Measurements from ENCODE around the gene JADE2. TPM values are rescaled to one million over a fixed set of nuclear protein-coding genes. Genes with fewer than 3 reads are reported as not detected.

JADE2 gene
- total RNA-seq, 4 donors from 2014 or later = 35.5 to 68.1 (median 59.0) TPM

DNA sequence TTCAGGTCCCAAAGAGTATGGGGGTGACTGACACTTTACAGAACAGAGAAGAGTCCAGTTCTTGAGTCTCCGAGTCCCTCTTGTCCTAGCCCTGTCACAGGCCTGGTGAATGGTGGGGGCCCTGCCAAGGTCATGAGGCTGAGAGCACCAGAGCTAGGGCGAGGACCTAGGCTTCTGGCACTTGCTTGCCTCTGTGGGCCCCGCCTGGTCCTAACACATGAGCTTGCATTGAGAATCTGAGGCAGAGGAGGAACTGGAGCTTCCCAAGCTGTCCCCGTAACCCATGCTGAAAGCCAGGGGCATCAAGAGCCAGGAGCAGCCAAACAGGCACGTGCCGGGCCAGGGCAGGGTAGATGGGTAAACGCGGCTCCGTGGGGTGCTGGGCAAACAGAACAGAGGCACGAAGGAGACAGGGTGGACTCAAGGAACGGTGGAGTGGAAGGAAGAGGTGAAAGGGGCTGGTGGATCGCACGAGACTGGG, 41.3 kb downstream of the JADE2 start:
- no peak for DNase-seq (ENCODE audit: low spot score in 2 of 2)
- intact Hi-C loops (cut with DNase I; ENCODE audit: low total_unique reads) = no loop called here
- TF ChIP-seq POLR2A (IDR thresholded peaks at IDR 0.05) = no peak
- TF ChIP-seq, protein P1, sequence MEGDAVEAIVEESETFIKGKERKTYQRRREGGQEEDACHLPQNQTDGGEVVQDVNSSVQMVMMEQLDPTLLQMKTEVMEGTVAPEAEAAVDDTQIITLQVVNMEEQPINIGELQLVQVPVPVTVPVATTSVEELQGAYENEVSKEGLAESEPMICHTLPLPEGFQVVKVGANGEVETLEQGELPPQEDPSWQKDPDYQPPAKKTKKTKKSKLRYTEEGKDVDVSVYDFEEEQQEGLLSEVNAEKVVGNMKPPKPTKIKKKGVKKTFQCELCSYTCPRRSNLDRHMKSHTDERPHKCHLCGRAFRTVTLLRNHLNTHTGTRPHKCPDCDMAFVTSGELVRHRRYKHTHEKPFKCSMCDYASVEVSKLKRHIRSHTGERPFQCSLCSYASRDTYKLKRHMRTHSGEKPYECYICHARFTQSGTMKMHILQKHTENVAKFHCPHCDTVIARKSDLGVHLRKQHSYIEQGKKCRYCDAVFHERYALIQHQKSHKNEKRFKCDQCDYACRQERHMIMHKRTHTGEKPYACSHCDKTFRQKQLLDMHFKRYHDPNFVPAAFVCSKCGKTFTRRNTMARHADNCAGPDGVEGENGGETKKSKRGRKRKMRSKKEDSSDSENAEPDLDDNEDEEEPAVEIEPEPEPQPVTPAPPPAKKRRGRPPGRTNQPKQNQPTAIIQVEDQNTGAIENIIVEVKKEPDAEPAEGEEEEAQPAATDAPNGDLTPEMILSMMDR (IDR thresholded peaks at IDR 0.05) = no peak
- WGBS, 2 donors = 87 to 92% methylated on average over 12 to 13 of the region's 13 CpGs
- H3K4me3 ChIP-seq (ENCODE audit: low read depth, poor library complexity, severe bottlenecking) = no peak overlapping the region

DNA sequence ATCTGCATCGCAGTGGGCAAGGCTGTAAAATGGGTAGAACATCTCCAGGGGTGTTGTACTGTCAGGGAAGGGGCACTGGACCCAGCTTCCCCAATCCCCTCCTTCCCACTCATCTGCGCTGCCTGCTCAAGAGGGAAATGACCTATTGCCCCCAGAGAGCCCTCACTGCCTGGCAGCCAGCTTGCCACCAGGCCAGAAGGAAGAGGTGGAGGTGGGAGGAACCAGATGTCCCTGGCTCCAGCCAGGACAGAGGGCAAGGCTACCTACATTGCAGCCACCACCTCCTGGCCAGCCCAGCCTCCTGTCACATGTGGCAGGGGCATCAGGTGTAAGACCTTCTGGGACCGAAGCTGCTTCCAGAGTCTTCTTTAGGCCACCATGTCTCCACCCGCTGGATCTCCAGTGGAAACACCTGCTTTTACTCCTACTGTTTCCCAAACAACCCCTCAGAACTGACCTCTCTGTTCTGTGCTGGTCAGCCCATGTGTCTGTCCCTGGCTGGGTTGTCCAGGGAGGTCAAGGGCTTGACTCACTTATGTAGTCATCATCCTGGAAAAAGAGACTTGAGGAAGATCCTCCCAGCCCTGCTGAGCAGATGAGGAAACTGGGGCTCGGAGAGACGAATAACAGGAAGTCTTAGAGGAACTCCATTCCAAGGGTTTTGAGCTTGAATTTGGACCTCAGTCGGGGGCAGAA, 42.3 kb downstream of the JADE2 start:
- WGBS, 2 donors = 60 to 69% methylated on average over 7 of the region's 7 CpGs
- intact Hi-C loops (cut with DNase I; ENCODE audit: low total_unique reads) = no loop called here
- peak in 1 of 2 donors; percentile 56 for DNase-seq (ENCODE audit: low spot score in 2 of 2)
- no peak overlapping the region for H3K4me3 ChIP-seq (ENCODE audit: low read depth, poor library complexity, severe bottlenecking)
- TF ChIP-seq, protein P1 (IDR thresholded peaks at IDR 0.05) = no peak
- no peak for TF ChIP-seq POLR2A (IDR thresholded peaks at IDR 0.05)

DNA sequence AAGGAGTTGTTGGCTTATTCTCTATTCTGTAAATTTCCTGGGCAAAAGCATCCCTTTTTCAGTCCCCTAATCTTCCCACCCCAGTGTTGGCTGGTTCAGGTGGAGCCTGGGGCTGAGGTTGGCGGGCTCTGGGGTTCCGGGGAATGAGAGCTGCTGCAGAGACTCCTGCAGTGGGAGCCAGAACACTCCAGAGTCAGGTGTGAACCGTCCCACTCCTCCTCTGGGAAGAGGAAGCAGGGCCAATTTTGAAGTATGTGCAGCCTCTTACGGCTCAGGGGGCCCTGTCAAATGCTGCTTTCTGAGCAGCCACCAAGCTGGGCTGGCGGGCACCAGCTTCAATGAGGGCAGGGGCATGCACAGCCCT, 42.8 kb downstream of the JADE2 start:
- intact Hi-C loops (cut with DNase I; ENCODE audit: low total_unique reads) = no loop called here
- H3K4me3 ChIP-seq (ENCODE audit: low read depth, poor library complexity, severe bottlenecking) = no peak overlapping the region
- no peak for DNase-seq (ENCODE audit: low spot score in 2 of 2)
- TF ChIP-seq, protein P1 (IDR thresholded peaks at IDR 0.05) = no peak
- no peak for TF ChIP-seq POLR2A (IDR thresholded peaks at IDR 0.05)
- 65 to 66% methylated on average over 4 to 5 of the region's 5 CpGs for WGBS, 2 donors

DNA sequence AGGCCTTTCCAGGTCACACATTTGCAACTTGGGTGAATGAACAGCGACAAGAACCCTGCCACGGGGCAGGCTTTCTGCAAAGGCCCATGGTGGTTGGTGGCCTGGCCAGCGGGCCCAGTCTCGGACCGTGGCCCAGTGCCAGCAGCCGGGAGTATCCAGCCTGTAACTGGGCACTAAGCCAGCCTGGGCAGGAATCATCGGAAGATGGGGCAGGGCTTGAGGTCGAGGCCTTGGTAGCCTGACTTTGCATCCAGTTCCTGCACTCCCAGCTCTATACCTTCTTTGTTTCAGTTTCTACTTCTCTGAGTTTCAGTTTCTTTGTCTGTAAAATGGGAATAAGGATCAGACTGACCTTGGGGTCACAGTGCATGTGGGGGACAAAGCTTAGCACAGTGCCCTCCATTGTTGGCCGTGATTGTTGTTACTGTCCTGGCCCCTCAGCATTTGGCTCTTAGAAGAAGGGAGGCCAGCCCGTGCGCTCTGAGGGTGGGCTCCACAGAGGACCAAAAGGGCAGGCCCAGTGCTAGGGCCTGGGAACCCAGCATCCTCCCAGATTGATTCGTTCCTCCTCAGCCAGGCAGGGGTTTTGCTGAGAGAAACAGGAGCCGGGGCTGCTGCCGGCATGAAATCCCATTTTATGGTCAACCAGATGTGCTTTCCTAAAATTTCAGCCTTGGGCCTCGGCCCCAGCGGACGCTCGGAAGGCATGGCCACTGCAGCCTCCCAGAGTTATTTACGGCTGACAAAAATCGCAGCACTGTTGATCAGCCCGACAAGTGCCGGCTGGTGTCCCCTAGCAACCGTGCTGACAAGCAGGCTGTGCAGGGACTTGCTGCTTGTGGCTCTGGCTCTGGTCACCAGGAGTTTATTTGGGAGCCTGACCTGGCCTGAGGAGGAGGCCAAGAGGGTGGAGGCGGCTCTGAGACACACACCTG, 43.6 kb downstream of the JADE2 start:
- no peak for TF ChIP-seq POLR2A (IDR thresholded peaks at IDR 0.05)
- TF ChIP-seq, protein P1 (IDR thresholded peaks at IDR 0.05) = no peak
- intact Hi-C loops (cut with DNase I; ENCODE audit: low total_unique reads) = no loop called here
- no peak overlapping the region for H3K4me3 ChIP-seq (ENCODE audit: low read depth, poor library complexity, severe bottlenecking)
- WGBS, 2 donors = 39 to 46% methylated on average over 24 of the region's 24 CpGs
- DNase-seq (ENCODE audit: low spot score in 2 of 2) = peak; percentile 51 to 90

DNA sequence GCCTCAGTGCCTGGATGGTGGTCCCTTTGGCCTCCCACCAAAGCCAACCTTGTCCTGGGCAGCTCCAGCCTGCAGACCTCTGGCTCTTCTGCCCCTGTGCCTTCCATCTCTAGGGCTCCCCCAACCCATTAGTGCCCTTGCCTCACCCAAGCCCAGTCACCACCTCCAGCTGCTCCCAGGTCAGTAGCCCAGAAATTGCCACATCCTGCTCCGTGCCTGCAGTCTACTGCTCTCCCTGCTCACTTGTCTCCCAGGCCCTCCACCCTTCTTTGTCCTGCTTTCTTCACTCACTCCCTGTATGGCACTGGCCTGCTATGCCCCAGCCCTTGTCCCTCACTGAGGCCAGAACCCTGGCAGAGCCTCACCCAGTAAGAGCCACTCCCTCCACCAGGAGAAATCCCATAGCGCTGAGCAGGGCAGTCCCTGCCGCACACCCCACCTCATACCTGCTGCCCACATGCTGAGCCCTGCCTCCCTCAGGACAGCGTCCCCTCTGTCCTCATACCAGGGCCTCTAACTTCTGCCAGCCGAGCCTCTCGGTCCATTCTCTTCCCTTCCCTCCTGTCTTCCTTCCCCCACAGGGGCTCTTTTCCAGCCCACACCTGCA, 44.4 kb downstream of the JADE2 start:
- DNase-seq (ENCODE audit: low spot score in 2 of 2) = no peak
- 83 to 90% methylated on average over 6 of the region's 6 CpGs for WGBS, 2 donors
- H3K4me3 ChIP-seq (ENCODE audit: low read depth, poor library complexity, severe bottlenecking) = no peak overlapping the region
- TF ChIP-seq POLR2A (IDR thresholded peaks at IDR 0.05) = no peak
- TF ChIP-seq, protein P1 (IDR thresholded peaks at IDR 0.05) = no peak
- intact Hi-C loops (cut with DNase I; ENCODE audit: low total_unique reads) = no loop called here
